Thyroid gland (tissue), 4 donors: ENCODE measurements around the gene ADORA2B. TPM values are rescaled to one million over a fixed set of nuclear protein-coding genes. Genes with fewer than 3 reads are reported as not detected.

Experiments
- DNase-seq, 2 donors: peaks; one replicate each; pipeline ENCODE4 v3.0.0-alpha.2; 2019
- H3K27ac ChIP-seq, 3 donors: fragments of 200-600 bp; sonication (generic); 1 replicate in 2 of 3; 2 replicates in 1 of 3; pipeline ENCODE4 v1.5.1; 2016 to 2019; ENCODE audit warnings: mild to moderate bottlenecking in 1 of 3, moderate library complexity in 1 of 3
- H3K27me3 ChIP-seq: fragments of 200-600 bp; sonication (generic); one replicate; pipeline ENCODE4 v1.5.1; 2019
- H3K36me3 ChIP-seq, 2 donors: fragments of 200-600 bp; sonication (generic); one replicate each; pipeline ENCODE4 v1.5.1; 2016 to 2019
- H3K4me1 ChIP-seq, 2 donors: fragments of 200-600 bp; sonication (generic); one replicate each; pipeline ENCODE4 v1.5.1; 2017 to 2019
- H3K4me3 ChIP-seq, 3 donors: fragments of 200-600 bp; sonication (generic); replicated peaks in 1 of 3; 1 replicate in 2 of 3; 2 replicates in 1 of 3; pipeline ENCODE4 v1.5.1; 2016; ENCODE audit warnings: mild to moderate bottlenecking in 1 of 3
- H3K9me3 ChIP-seq: fragments of 200-600 bp; sonication (generic); one replicate; pipeline ENCODE4 v1.5.1; 2017
- CTCF ChIP-seq, 6 experiments: fragments of 200-600 bp in 3 of 6; fragments of 450-650 bp in 3 of 6; sonication (generic) in 3 of 6; IDR thresholded peaks; one replicate each; pipeline ENCODE4 v1.5.1; 2016 to 2019; ENCODE audit warnings: antibody characterized with exemption in 6 of 6, mild to moderate bottlenecking in 2 of 6, inconsistent platforms in 1 of 6, moderate library complexity in 1 of 6
- POLR2A ChIP-seq, 2 donors: fragments of 450-650 bp; IDR thresholded peaks; one replicate each; pipeline ENCODE4 v1.6.1; 2017; ENCODE audit warnings: antibody characterized with exemption in 2 of 2, mild to moderate bottlenecking in 2 of 2, moderate library complexity in 1 of 2
- WGBS, 2 donors: methylation state at CpG; one replicate each; pipeline ENCODE4 v1.1.5; 2017; 5-methylcytosine and 5-hydroxymethylcytosine counted together
- intact Hi-C: fragments of 100-400 bp; cut with DNase I; formaldehyde crosslinking; loops from one replicate; pipeline ENCODE4 v1.15.1; 2023
- total RNA-seq, 4 donors: library from RNA; depleted of rRNA; stranded (reverse); fragments of >200 nt; gene quantifications; one replicate each; pipeline ENCODE4 v1.2.3, GENCODE V29; 2016

ADORA2B gene
- total RNA-seq, 4 donors from 2014 or later: not detected

GRCh38 chr17:15912416-15912955, 32.4 kb upstream of the ADORA2B start:
- TF ChIP-seq CTCF (IDR thresholded peaks at IDR 0.05) (no peak), POLR2A (IDR thresholded peaks at IDR 0.05) (no peak)
- no peak overlapping the region for H3K4me3 ChIP-seq
- intact Hi-C loops: no loop called here
- DNase-seq: no peak
- H3K36me3 ChIP-seq: no peaks in the 10 kb centered on the region
- 92 to 94% methylated on average over 9 of the region's 9 CpGs for WGBS, 2 donors
- H3K27ac ChIP-seq: no peak overlapping the region
- H3K9me3 ChIP-seq: no peaks in the 10 kb centered on the region
- H3K4me1 ChIP-seq: peaks cover 0 to 4% of the 10 kb centered on the region in 2 donors
- H3K27me3 ChIP-seq: no peaks in the 10 kb centered on the region

- H3K27ac ChIP-seq: no peak overlapping the region
- intact Hi-C loops: no loop called here
- no peak for DNase-seq
- H3K9me3 ChIP-seq: no peaks in the 10 kb centered on the region
- H3K4me1 ChIP-seq: peaks cover 0 to 8% of the 10 kb centered on the region in 2 donors
- H3K4me3 ChIP-seq: no peak overlapping the region
- H3K27me3 ChIP-seq: no peaks in the 10 kb centered on the region
- 88 to 92% methylated on average over 3 of the region's 3 CpGs for WGBS, 2 donors
- TF ChIP-seq CTCF (IDR thresholded peaks at IDR 0.05) (no peak), POLR2A (IDR thresholded peaks at IDR 0.05) (no peak)
- no peaks in the 10 kb centered on the region for H3K36me3 ChIP-seq
Measured at GRCh38 chr17:15913826-15914225, 31.1 kb upstream of the ADORA2B start.

- no peaks in the 10 kb centered on the region for H3K36me3 ChIP-seq
- no peak for DNase-seq
- H3K4me3 ChIP-seq: no peak overlapping the region
- no peak for TF ChIP-seq POLR2A (IDR thresholded peaks at IDR 0.05)
- TF ChIP-seq CTCF (IDR thresholded peaks at IDR 0.05): no peak
- no peaks in the 10 kb centered on the region for H3K27me3 ChIP-seq
- H3K4me1 ChIP-seq: peaks cover 0 to 8% of the 10 kb centered on the region in 2 donors
- H3K27ac ChIP-seq: no peak overlapping the region
- WGBS, 2 donors: 88 to 94% methylated on average over 6 of the region's 6 CpGs
- intact Hi-C loops: no loop called here
- no peaks in the 10 kb centered on the region for H3K9me3 ChIP-seq
Measured at GRCh38 chr17:15914400-15915170, 30.3 kb upstream of the ADORA2B start.

DNA sequence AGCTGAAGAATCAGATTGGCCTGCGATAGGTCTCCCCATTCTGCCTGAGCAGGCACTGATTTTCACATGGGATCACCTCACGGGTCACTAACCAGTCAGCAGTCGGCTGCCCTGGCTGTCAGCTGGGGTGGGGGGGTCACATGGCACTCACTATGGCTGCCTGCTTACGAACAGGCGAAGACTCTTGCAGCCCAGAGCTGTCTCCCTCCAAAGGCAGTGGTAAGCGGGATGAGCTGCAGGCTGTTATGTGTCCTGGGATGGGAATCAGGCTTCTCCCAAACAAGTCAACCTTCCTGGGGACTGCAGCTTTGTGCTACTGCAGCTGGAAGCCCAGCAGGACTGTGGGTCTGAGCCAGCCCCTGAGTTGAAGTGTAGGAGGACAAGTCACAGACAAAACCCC, 29.0 kb upstream of the ADORA2B start:
- H3K9me3 ChIP-seq: no peaks in the 10 kb centered on the region
- H3K27me3 ChIP-seq: no peaks in the 10 kb centered on the region
- no peak for DNase-seq
- H3K4me3 ChIP-seq: no peak overlapping the region
- H3K4me1 ChIP-seq: peaks cover 0 to 8% of the 10 kb centered on the region in 2 donors
- TF ChIP-seq POLR2A (IDR thresholded peaks at IDR 0.05) (no peak), CTCF (IDR thresholded peaks at IDR 0.05) (no peak)
- WGBS, 2 donors: 91 to 98% methylated on average over 4 to 6 of the region's 6 CpGs
- H3K27ac ChIP-seq: no peak overlapping the region
- intact Hi-C loops: no loop called here
- no peaks in the 10 kb centered on the region for H3K36me3 ChIP-seq

DNA sequence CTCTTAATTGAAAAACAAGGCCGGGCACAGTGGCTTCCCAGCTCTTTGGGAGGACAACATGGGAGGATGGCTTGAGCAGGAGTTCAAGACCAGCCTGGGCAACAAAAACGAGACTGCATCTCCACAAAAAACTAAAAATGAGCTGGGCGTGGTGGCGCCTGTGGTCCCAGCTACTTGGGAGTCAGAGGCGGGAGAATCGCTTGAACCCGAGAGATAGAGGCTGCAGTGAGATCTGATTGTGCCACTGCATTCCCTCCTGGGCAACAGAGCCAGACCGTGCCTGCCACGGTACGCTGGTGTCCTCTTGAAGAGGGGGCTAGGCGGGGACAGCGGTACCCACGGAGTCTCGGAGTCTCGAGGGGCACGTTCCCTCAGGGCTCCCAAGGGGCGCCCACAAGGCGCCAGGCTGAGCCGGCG, 27.9 kb upstream of the ADORA2B start:
- Histone ChIP-seq H3K36me3 (no peaks in the 10 kb centered on the region), H3K4me1 (peaks cover 0 to 8% of the 10 kb centered on the region in 2 donors), H3K4me3 (peak overlapping the region in 1 of 3 donors; percentile 9), H3K27me3 (no peaks in the 10 kb centered on the region), H3K27ac (no peak overlapping the region), H3K9me3 (no peaks in the 10 kb centered on the region)
- no peak for DNase-seq
- intact Hi-C loops: no loop called here
- no peak for TF ChIP-seq POLR2A (IDR thresholded peaks at IDR 0.05)
- TF ChIP-seq CTCF (IDR thresholded peaks at IDR 0.05): no peak
- WGBS, 2 donors: 45 to 56% methylated on average over 10 to 17 of the region's 20 CpGs
